GM12872 (cell line): ENCODE data around the gene ZNF608.
A peak's percentile ranks its signal among the peaks of the same experiment; 100 is the strongest.

Source experiments
- CTCF ChIP-seq: IDR thresholded peaks from 3 replicates; pipeline ENCODE4 v1.5.1; 2011; ENCODE audit warnings: low read depth, mild to moderate bottlenecking, low read length, moderate library complexity; ENCODE audit not compliant: insufficient read depth

Gene ZNF608

GRCh38 chr5:124725040-124725434, 21.4 kb downstream of the ZNF608 start:
- peak; percentile 33; the same call in 1 of the 3 replicates for TF ChIP-seq CTCF

GRCh38 chr5:124724357-124725039, 21.9 kb downstream of the ZNF608 start:
- no peak for TF ChIP-seq CTCF

GRCh38 chr5:124721229-124721735, 25.2 kb downstream of the ZNF608 start:
- TF ChIP-seq CTCF = no peak

GRCh38 chr5:124720593-124720992, 25.8 kb downstream of the ZNF608 start:
- TF ChIP-seq CTCF = no peak

- no peak for TF ChIP-seq CTCF
Measured at GRCh38 chr5:124719113-124719967, 27.1 kb downstream of the ZNF608 start.

- TF ChIP-seq CTCF = no peak
Measured at GRCh38 chr5:124718380-124718789, 28.1 kb downstream of the ZNF608 start.

GRCh38 chr5:124716169-124716568, 30.3 kb downstream of the ZNF608 start:
- no peak for TF ChIP-seq CTCF
